Stimulated activated CD4-positive, alpha-beta T cell treated with anti-CD3 and anti-CD28 coated beads, Interleukin-1b, Interleukin-23, amount 100 ng/mL, for 48 hours (primary cell): ENCODE results near the gene IFITM10.

ENCODE experiments used
- DNase-seq: peaks from one replicate; pipeline ENCODE4 v3.0.0-alpha.2; 2020

IFITM10 gene

GRCh38 chr11:1750840-1751530 is 590 bp upstream of the IFITM10 start:
- DNase-seq: no peak

DNA sequence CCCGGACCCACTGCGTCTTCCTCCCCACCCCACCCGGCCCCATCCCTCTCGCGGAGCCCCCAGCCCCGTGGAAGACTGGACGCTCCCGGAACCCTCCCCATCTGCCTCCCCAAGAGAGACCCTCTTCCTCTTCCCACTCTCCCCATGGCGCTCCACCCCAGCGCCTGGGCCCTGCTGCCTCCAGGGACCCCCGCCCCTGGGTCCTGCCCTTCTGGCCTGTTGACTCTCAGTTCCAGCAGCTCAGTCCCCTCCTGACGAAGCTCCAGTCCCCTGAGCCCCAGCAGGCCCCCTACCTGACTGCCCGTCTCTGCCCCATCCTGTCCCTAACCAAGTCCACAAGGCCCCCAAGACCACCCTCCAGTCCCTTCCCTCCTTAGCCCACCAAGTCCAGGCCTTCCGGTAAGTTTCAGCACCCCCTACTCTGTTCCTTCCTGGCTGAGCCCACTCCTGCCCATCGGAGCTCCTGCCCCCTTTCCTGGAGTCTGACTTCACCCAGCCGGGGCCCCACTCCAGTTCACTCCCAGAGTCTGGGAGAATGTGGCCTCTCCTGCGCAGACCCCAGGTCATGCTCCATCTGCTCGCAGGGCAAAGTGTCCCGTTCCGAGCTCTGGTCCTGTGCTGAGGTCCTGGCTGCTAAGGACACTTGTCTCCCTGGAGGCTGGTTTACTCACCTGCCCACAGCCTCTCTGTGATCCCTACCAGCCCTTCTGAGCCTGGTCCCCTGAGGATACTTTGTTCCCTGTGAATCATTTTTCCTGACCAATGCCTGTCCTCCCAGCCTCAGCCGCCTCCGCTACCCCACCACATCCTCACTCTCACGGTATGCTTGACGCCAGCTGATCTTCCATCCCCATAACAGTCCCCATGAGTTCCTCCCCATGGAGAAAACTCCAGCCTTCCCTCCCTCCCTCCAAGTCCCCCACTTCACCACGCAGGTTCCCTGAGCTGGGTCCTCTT is 722 bp downstream of the IFITM10 start:
- no peak for DNase-seq

GRCh38 chr11:1748636-1749394 is 1.6 kb downstream of the IFITM10 start:
- DNase-seq: no peak

DNA sequence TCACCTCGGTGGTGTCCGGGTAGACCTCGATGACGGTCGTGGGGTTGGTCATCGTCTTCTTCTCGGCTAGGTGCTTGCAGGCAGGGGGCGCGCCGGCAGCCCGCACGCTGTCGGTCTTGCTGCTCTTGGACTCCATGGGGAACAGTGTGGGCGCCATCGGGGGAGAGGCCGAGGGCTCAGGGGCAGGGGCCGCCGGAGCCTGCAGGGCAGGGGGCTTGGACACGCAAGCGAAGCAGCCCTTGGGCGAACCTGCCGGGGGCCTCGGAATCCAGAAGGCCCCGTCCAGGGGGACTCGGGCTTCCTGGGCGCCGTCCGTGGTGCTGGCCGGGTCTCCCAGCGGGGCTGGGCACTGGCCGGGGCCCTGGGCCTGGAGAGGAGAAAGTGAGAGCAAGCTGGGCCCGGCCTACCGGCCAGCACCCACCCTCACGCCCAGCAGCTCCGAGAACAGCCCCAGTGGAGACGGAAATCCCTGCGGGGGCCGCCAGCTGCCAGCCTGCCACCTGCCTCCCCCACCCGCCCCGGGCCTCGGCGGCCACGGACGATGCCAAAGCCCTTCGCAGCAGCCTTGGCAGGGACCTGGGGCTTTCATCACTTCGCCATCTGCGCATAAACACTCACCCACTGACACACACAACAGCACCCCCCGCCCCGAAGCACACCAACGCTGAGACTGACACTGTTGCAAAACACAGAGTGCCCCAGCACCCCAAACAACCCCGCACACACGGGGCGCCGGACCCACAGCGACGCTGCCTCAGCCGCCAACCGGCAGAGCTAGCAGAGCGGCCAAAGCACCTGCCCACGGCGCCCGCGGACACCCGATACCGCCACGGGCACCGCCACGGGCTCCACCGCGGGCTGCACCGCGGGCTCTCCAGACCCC is 2.4 kb downstream of the IFITM10 start:
- no peak for DNase-seq

- DNase-seq: no peak
Observed at GRCh38 chr11:1746956-1747752, 3.2 kb downstream of the IFITM10 start.

- no peak for DNase-seq
Observed at GRCh38 chr11:1746511-1746931, 3.9 kb downstream of the IFITM10 start.

- DNase-seq: no peak
Observed at GRCh38 chr11:1745701-1746320, 4.6 kb downstream of the IFITM10 start.

DNA sequence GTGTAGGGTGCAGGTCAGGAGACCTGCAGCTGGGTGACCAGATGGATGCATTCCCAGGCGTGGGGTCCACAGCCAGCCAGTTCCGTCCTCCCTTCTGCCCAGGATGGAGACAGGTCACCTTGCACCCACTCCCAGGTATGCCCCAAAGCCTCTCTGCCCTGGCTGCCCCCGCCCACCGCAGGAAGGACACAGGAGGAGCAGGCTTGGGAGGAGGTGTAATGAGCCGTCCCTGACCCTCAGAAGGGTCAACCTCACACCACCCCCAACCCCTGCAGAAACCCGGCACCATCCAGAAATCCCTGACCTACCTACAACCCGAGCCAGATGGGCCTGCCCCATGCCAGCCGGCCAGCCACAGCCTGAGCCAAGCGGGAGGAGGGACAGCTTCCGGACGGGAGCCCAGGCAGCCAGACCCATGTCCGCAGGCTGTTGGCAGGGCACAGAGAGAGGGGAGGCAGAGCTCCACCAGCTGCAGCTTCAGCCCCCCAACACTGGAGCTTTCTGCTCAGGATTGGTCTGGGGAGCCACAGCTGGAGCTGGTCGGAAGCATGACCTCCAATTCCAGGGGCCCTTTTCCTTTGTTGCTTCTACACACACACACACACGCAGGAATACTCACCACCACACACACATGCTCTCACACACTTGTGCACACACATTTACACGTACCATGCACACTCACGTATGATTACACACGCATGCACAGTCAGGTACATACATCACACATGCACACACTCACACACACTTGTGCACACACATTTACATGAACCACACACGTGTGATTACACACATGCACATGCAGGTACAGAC is 5.3 kb downstream of the IFITM10 start:
- no peak for DNase-seq

DNA sequence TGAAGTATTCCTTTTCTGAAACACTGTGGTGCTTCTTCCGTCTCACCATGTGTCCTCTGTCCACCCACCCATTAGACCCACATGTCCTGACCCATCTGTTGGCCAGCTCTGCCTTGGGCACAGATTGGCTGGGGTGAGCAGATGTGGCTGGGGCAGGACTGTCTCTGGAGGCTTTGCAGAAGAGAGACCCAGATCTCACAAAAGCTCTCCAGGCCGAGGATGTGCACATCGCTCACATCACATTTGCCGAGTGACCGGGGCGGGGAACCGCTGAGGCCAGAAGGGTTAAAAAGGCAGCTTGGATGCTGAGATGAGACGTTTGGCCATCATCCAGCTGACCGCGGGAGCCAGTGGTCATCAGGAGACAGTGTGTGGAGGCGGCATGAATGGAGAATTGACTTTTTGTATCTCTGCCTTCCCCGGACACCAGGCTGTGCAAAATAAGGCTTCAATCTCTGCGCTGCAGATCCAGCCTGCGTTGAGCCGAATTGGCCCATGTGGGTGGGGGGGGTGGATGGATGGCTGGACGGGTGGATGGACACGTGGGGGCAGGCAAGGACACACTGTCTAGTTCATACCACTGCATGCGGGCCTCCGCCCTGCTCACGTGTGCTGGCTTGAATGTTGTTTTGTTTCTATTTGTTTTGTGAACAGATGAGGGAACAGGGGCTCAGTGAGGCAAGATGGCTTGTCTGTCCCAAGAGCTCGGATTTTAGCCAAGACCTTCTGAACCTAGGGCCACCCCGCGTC is 6.1 kb downstream of the IFITM10 start:
- no peak for DNase-seq

DNA sequence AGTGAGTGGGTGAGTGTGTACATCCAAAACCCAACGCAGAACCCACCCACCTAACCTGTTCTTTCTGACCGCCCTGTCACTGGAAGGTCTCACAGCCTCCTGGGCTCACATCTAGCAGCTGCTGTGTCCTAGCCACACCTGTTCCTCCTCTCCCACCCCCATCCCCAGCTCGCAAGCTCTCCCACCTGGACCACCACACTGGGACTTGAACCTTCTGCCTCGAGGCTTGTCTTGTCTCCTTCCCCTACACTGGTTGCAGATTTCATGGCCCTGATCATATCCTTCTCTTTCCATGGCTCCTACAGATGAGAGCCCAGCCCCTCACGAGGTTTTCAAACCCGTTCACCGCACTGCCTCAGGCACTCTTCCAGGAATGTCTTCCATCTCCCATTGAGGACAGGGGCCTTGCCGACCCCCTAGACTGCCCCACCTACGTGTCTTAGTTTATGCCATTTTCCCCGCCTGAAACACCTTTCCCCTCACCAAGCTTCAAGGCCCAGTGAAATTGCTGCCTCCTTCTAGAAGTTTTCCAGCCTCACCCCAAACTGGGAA is 6.7 kb downstream of the IFITM10 start:
- DNase-seq: no peak

DNA sequence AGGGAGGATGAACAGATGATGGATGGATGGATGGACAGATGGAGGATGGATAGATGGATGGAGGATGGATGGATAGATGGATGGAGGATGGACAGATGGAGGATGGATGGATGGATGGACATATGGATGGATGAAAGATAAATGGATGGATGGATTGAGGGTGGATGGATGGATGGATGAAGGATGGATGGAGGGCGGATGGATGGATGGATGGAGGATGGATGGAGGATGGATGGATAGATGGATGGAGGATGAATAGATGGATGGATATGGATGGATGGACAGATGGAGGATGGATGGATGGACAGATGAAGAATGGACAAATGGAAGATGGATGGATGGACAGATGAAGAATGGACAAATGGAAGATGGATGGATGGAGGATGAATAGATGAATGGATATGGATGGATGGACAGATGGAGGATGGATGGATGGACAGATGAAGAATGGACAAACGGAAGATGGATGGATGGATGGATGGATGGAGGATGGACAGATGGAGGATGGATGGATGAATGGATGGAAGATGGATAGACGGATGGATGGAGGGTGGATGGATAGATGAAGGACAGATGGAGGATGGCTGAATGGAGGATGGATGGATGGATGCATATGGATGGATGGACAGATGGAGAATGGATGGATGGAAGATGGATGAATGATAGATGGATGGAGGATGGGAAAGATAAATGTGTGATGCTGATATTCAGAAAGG is 7.4 kb downstream of the IFITM10 start:
- no peak for DNase-seq

GRCh38 chr11:1742371-1742770 is 8.0 kb downstream of the IFITM10 start:
- no peak for DNase-seq

DNA sequence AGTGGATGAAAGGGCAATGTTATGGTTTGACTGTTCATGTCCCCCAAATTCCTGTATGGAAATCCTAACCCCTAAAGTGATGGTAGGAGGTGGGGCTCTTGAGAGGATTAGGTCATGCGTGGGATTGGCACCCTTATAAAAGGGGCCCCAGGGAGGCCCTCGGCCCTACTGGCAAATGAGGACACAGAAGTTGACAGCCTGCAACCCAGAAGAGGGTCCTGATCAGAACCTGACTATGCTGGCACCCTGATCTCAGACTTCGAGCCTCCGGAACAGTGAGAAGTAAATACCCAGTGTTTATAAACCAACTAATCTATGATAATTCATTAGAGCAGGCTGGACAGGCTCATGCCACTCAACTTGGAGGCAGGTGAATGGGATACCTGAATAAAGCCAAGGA is 8.7 kb downstream of the IFITM10 start:
- DNase-seq: no peak

GRCh38 chr11:1740786-1741530 is 9.4 kb downstream of the IFITM10 start:
- DNase-seq: no peak

DNA sequence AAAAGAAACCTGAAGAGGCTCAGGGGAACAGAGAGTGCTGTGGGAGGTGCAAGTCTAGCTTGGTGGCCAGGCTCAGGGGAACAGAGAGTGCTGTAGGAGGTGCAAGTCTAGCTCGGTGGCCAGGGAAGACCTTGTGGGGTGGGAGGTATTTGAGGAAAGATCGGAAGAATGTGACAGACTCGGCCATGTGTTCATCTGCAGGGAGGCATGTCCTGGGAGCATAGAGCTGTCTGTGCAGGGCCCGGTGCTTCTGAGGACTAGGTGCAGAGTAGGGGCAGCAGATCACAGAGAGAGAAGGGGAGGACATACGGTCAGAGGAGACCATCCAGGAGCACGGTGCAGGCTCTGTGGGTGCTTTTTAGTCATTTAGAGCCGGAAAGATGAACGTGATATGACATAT is 10.8 kb downstream of the IFITM10 start:
- DNase-seq: no peak

DNA sequence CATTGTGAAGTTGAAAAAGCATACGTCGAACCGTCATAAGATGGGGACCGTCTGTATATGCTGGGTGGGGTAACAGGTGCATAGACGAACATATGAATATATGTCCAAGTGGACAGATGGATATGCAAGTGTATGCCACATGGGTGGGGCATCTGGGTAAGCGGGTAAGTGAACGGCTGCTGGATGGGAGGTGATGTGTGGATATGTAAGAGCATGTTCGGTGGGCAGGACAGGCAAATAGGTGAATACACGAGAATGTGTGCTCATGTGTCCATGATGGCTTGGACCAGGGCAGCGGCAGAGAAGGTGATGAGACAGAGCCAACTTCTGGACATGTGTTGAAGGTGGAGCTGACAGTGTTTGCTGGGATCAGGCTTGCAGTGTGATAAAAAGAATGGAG is 12.0 kb downstream of the IFITM10 start:
- no peak for DNase-seq

- no peak for DNase-seq
Observed at GRCh38 chr11:1737080-1737757, 13.2 kb downstream of the IFITM10 start.
